ENCODE results near the gene RAI1. TPM values are rescaled to one million over a fixed set of nuclear protein-coding genes. Genes with fewer than 3 reads are reported as not detected.

The RAI1 gene
- total and polyA plus RNA-seq, 2 of the 13 experiments (the other 11 are each of a cell fraction or from before 2014, with no cell fraction given): 3.4 to 5.2 TPM

GRCh38 chr17:17727111-17727659 lies 45.9 kb downstream of the RAI1 start:
- Histone ChIP-seq H4K20me1 (ENCODE audit: insufficient read depth, low read length) (peaks cover 28% of the 10 kb centered on the region), H3K4me3 (replicated peaks in 1 of 3; ENCODE audit: insufficient read depth in 1 of 3, low read depth in 2 of 3, low read length in 3 of 3) (no peak overlapping the region), H3K4me1 (ENCODE audit: insufficient read depth, low read length) (no peaks in the 10 kb centered on the region), H3K27me3 (ENCODE audit: control insufficient read depth in 1 of 2, insufficient read depth in 2 of 2, low read length in 2 of 2) (no peaks in the 10 kb centered on the region), H3K9ac (ENCODE audit: insufficient read depth, low read depth, low read length) (no peak overlapping the region), H3K9me3 (ENCODE audit: low read length) (no peaks in the 10 kb centered on the region), H2AFZ (ENCODE audit: low read length) (no peak overlapping the region), H3K4me2 (ENCODE audit: low read depth, low read length) (no peak overlapping the region), H3K36me3 (replicated peaks in 1 of 2; ENCODE audit: control insufficient read depth in 1 of 2, insufficient read depth in 2 of 2, low read length in 2 of 2) (peaks cover 11 to 12% of the 10 kb centered on the region in 2 experiments; a peak in 3 of 5 replicates), H3K79me2 (ENCODE audit: insufficient read depth, low read length) (peaks cover 14% of the 10 kb centered on the region), H3K27ac (ENCODE audit: extremely low read length, insufficient read depth, low read length) (no peak overlapping the region)
- DNase-seq (ENCODE audit: low spot score): no peak
- no TSS peak for BruUV-seq (replicated peaks)
- FAIRE-seq: no peak
- POLR2A ChIA-PET: no interaction called here
- no peak for ATAC-seq
- intact Hi-C loops (cut with micrococcal nuclease; ENCODE audit: unreplicated experiment): loop anchor here (10.0 kb wide), 1 partner anchor 62 kb away; no protein-coding TSS in a partner anchor
- CTCF ChIA-PET (ENCODE audit: low intra/inter-chr PET ratio, low total read pairs): no interaction called here
- 96% methylated on average over 12 of the region's 13 CpGs for WGBS (ENCODE audit: low lambda C conversion rate)
- in situ Hi-C loops (cut with HindIII; ENCODE audit: extremely low pct_ligation_motif_present, low pct_unique_long_range_greater_than_20kb): no loop called here
- TF ChIP-seq, protein P1, sequence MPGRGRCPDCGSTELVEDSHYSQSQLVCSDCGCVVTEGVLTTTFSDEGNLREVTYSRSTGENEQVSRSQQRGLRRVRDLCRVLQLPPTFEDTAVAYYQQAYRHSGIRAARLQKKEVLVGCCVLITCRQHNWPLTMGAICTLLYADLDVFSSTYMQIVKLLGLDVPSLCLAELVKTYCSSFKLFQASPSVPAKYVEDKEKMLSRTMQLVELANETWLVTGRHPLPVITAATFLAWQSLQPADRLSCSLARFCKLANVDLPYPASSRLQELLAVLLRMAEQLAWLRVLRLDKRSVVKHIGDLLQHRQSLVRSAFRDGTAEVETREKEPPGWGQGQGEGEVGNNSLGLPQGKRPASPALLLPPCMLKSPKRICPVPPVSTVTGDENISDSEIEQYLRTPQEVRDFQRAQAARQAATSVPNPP (CRISPR knock-in tag; IDR thresholded peaks at IDR 0.05): no peak
- TF ChIP-seq ELF1 (CRISPR knock-in tag; IDR thresholded peaks at IDR 0.05) (no peak), ZNF768 (CRISPR knock-in tag; IDR thresholded peaks at IDR 0.05) (peak; percentile 80), ZNF629 (CRISPR knock-in tag; conservative IDR thresholded peaks at IDR 0.05) (peak; percentile 72)

GRCh38 chr17:17728146-17728545 lies 46.9 kb downstream of the RAI1 start:
- Histone ChIP-seq H3K27me3 (ENCODE audit: control insufficient read depth in 1 of 2, insufficient read depth in 2 of 2, low read length in 2 of 2) (no peaks in the 10 kb centered on the region), H3K79me2 (ENCODE audit: insufficient read depth, low read length) (peaks cover 17% of the 10 kb centered on the region), H3K4me2 (ENCODE audit: low read depth, low read length) (no peak overlapping the region), H3K9me3 (ENCODE audit: low read length) (no peaks in the 10 kb centered on the region), H4K20me1 (ENCODE audit: insufficient read depth, low read length) (peaks cover 31% of the 10 kb centered on the region), H3K27ac (ENCODE audit: extremely low read length, insufficient read depth, low read length) (no peak overlapping the region), H3K36me3 (replicated peaks in 1 of 2; ENCODE audit: control insufficient read depth in 1 of 2, insufficient read depth in 2 of 2, low read length in 2 of 2) (peaks cover 10 to 20% of the 10 kb centered on the region in 2 experiments), H2AFZ (ENCODE audit: low read length) (no peak overlapping the region), H3K4me3 (replicated peaks in 1 of 3; ENCODE audit: insufficient read depth in 1 of 3, low read depth in 2 of 3, low read length in 3 of 3) (no peak overlapping the region), H3K4me1 (ENCODE audit: insufficient read depth, low read length) (no peaks in the 10 kb centered on the region), H3K9ac (ENCODE audit: insufficient read depth, low read depth, low read length) (no peak overlapping the region)
- ChIA-PET POLR2A (no interaction called here), CTCF (ENCODE audit: low intra/inter-chr PET ratio, low total read pairs) (no interaction called here)
- FAIRE-seq (no peak), ATAC-seq (no peak), DNase-seq (ENCODE audit: low spot score) (no peak)
- TF ChIP-seq AGO2 (optimal IDR thresholded peaks at IDR 0.05; ENCODE audit: low read depth, low read length): no peak
- in situ Hi-C loops (cut with HindIII; ENCODE audit: extremely low pct_ligation_motif_present, low pct_unique_long_range_greater_than_20kb): no loop called here
- WGBS (ENCODE audit: low lambda C conversion rate): 92% methylated on average over 10 of the region's 10 CpGs
- BruUV-seq (replicated peaks): no TSS peak
- intact Hi-C loops (cut with micrococcal nuclease; ENCODE audit: unreplicated experiment): loop anchor here (10.0 kb wide), 1 partner anchor 63 kb away; no protein-coding TSS in a partner anchor

All from HepG2 (cell line).